ENCODE results near the gene OR2C1.
A peak's percentile ranks its signal among the peaks of the same experiment; 100 is the strongest.

The OR2C1 gene

DNA sequence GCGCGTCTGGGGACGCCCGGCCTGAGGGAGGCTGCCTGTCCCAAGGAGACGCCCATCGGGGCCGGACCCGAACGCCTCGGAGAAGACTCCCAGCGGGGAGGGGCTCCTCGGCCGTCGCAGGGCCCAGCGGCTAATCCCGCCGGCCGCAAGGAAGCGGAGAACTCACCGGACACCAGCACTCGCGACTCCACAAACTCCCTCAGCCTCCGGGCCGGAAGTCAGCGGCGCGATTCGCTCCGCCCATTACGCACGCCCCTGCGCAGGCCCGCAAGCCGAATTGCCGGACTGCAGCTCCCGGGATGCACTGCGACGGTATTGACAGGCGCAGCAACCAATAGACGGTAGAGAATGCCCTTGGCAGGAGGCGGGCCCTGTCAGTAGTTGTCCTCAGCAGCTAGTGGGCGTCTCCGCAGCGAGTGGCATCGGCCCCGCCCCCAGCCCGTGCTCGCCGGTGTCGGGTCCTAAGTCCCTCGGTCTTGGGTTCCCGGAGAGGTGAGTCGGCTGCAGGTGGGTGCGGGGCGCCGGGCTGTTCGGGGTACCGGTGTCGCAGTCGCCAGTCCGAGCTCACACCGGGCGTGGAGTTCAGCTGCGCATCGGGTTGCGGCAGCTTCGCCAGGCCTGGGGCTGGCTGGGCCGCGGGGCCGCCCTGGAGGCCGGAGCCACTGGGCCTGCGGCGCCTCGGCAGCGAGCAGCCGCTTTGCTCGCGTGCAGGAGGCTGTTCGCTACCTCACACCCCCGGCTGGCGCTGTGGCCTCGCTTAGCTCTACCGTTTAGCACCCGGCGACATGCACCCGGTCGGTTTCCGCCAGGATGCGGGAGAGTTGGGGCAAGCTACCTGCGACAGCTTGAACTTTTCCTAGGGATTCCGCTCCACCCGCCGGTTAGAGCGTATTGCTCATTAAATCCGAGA is 45.3 kb downstream of the OR2C1 start, which contains the start of the genes ZNF174 and ZSCAN32:
ZNF174 (plus strand) TSS at position 437 of the 910 bp plus-strand sequence. CDS start 790 bp downstream, outside the sequence.
ZSCAN32 (minus strand) TSS at position 226 of the 910 bp plus-strand sequence. CDS start 3,447 bp downstream, outside the sequence.
- DNase-seq = peak; percentile 98

GRCh38 chr16:3401719-3402397 is 46.2 kb downstream of the OR2C1 start:
- no peak for DNase-seq

All from SHP77 treated with DMSO at 0.1 percent for 48 hours (cell line).